Smooth muscle cell (in vitro differentiated cells): Measurements from ENCODE around the gene SLIT3. TPM values are rescaled to one million over a fixed set of nuclear protein-coding genes. Genes with fewer than 3 reads are reported as not detected.
A peak's percentile ranks its signal among the peaks of the same experiment; 100 is the strongest.

Experiments used
- DNase-seq: peaks from one replicate; lab custom pipeline; 2025; ENCODE audit not compliant: unreplicated experiment; lab: John Stamatoyannopoulos, UW
- H2AFZ ChIP-seq: fragments of 200-600 bp; sonication (generic); 2 replicates; pipeline ENCODE4 v1.6.0; 2016; ENCODE audit warnings: antibody characterized with exemption, low read depth, mild to moderate bottlenecking
- H3F3A ChIP-seq: fragments of 200-600 bp; sonication (generic); 2 replicates; pipeline ENCODE4 v1.6.0; 2017; ENCODE audit warnings: antibody characterized with exemption, low read depth
- H3K27ac ChIP-seq: fragments of 200-600 bp; sonication (generic); 2 replicates; pipeline ENCODE4 v1.5.1; 2016; ENCODE audit warnings: low read depth, mild to moderate bottlenecking
- H3K27me3 ChIP-seq: fragments of 200-600 bp; sonication (generic); 2 replicates; pipeline ENCODE4 v1.6.1; 2016; ENCODE audit warnings: low read depth, mild to moderate bottlenecking
- H3K36me3 ChIP-seq: fragments of 200-600 bp; sonication (generic); 2 replicates; pipeline ENCODE4 v1.5.1; 2016; ENCODE audit warnings: low read depth
- H3K4me1 ChIP-seq: fragments of 200-600 bp; sonication (generic); 2 replicates; pipeline ENCODE4 v1.5.1; 2016; ENCODE audit warnings: low read depth
- H3K4me2 ChIP-seq: fragments of 200-600 bp; sonication (generic); 2 replicates; pipeline ENCODE4 v1.6.0; 2016; ENCODE audit warnings: mild to moderate bottlenecking
- H3K4me3 ChIP-seq: fragments of 200-600 bp; sonication (generic); 2 replicates; pipeline ENCODE4 v1.5.1; 2016; ENCODE audit warnings: mild to moderate bottlenecking
- H3K79me2 ChIP-seq: fragments of 200-600 bp; sonication (generic); 2 replicates; pipeline ENCODE4 v1.6.0; 2016; ENCODE audit warnings: low read depth, mild to moderate bottlenecking
- H3K9ac ChIP-seq: fragments of 200-600 bp; sonication (generic); 2 replicates; pipeline ENCODE4 v1.6.0; 2016; ENCODE audit warnings: low read depth
- H3K9me3 ChIP-seq: fragments of 200-600 bp; sonication (generic); replicated peaks from 2 replicates; pipeline ENCODE4 v1.5.1; 2016; ENCODE audit warnings: low read depth
- H4K20me1 ChIP-seq: fragments of 200-600 bp; sonication (generic); 2 replicates; pipeline ENCODE4 v1.6.0; 2016; ENCODE audit warnings: low read depth
- WGBS: methylation state at CpG from one replicate; pipeline ENCODE4 v1.1.7; 2016; ENCODE audit warnings: low lambda C conversion rate; 5-methylcytosine and 5-hydroxymethylcytosine counted together
- polyA plus RNA-seq: library from polyadenylated mRNA; unstranded; fragments of >200 nt; fragmentation: Nextera tagmentation; extraction: Ambion mirVana; gene quantifications from 2 replicates; pipeline ENCODE4 v1.2.1, GENCODE V29; 2016
- total RNA-seq: library from RNA; depleted of rRNA; stranded (reverse); fragments of >200 nt; gene quantifications from 2 replicates; pipeline ENCODE4 v1.2.3, GENCODE V29; 2014
- TF ChIP-seq, protein P1 (sequence below): fragments of 200-600 bp; sonication (generic); IDR thresholded peaks from 2 replicates; pipeline ENCODE4 v1.5.1; 2017; ENCODE audit warnings: borderline replicate concordance, mild to moderate bottlenecking, antibody characterized with exemption; ENCODE audit not compliant: insufficient read depth, poor library complexity, severe bottlenecking

Gene SLIT3
- total and polyA plus RNA-seq, 2 experiments from 2014 or later = 25.4 to 29.5 TPM

DNA sequence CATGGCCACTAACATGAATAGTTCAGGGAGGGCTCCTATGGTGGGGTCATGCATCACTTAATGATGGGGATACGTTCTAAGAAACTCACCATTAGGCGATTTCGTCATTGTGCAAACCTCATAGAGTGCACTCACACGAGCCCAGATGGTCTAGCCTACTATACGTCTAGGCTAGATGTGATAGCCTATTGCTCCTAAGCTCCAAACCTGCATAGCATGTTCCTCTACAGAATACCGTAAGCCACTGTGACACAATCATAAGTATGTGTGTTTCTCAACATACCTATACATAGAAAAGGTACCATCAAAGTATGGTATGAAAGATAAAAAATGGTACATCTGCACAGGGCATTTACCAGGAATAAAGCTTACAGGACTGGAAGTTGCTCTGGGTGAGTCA lies 6.3 kb downstream of the SLIT3 start:
- H3K4me1 ChIP-seq = no peaks in the 10 kb centered on the region
- TF ChIP-seq, protein P1, sequence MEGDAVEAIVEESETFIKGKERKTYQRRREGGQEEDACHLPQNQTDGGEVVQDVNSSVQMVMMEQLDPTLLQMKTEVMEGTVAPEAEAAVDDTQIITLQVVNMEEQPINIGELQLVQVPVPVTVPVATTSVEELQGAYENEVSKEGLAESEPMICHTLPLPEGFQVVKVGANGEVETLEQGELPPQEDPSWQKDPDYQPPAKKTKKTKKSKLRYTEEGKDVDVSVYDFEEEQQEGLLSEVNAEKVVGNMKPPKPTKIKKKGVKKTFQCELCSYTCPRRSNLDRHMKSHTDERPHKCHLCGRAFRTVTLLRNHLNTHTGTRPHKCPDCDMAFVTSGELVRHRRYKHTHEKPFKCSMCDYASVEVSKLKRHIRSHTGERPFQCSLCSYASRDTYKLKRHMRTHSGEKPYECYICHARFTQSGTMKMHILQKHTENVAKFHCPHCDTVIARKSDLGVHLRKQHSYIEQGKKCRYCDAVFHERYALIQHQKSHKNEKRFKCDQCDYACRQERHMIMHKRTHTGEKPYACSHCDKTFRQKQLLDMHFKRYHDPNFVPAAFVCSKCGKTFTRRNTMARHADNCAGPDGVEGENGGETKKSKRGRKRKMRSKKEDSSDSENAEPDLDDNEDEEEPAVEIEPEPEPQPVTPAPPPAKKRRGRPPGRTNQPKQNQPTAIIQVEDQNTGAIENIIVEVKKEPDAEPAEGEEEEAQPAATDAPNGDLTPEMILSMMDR = no peak
- H3K4me2 ChIP-seq = no peak overlapping the region
- peaks cover 11% of the 10 kb centered on the region for H3K79me2 ChIP-seq
- no peak overlapping the region for H3K4me3 ChIP-seq
- H3K9me3 ChIP-seq = no peaks in the 10 kb centered on the region
- no peaks in the 10 kb centered on the region for H3K36me3 ChIP-seq
- peaks cover 54% of the 10 kb centered on the region for H4K20me1 ChIP-seq
- no peaks in the 10 kb centered on the region for H3K27me3 ChIP-seq
- peaks cover 6% of the 10 kb centered on the region for H3F3A ChIP-seq
- 91% methylated on average over 6 of the region's 6 CpGs for WGBS
- no peak overlapping the region for H3K27ac ChIP-seq
- no peak overlapping the region for H2AFZ ChIP-seq
- H3K9ac ChIP-seq = no peak overlapping the region
- DNase-seq = no peak

DNA sequence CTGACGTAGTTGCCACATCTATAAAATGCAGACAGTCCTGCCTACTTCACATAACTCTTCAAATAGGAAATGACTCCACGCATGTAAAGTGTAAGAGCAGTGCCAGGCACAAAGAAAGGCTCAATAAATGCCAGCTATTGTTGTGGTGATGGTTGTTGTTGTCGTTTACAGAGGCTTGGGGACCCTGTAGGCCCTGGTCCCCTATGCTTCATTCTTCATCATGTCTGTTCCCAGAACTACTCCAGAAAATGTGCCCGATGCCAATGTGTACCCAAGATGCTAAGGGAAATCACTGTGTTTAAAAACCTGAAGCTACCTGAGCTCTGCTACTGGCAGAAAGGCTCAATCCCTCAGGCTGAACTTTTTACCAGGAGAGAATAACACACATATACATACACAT lies 9.1 kb downstream of the SLIT3 start:
- Histone ChIP-seq H3K4me1 (no peaks in the 10 kb centered on the region), H3K9me3 (no peaks in the 10 kb centered on the region), H3K4me2 (no peak overlapping the region), H3K4me3 (no peak overlapping the region), H3F3A (no peaks in the 10 kb centered on the region), H2AFZ (no peak overlapping the region), H3K36me3 (no peaks in the 10 kb centered on the region), H3K9ac (no peak overlapping the region), H3K79me2 (peaks cover 21% of the 10 kb centered on the region), H3K27ac (no peak overlapping the region), H3K27me3 (no peaks in the 10 kb centered on the region), H4K20me1 (peaks cover 59% of the 10 kb centered on the region)
- TF ChIP-seq, protein P1 = no peak
- no peak for DNase-seq
- 90% methylated on average over 4 of the region's 4 CpGs for whole genome bisulfite sequencing

DNA sequence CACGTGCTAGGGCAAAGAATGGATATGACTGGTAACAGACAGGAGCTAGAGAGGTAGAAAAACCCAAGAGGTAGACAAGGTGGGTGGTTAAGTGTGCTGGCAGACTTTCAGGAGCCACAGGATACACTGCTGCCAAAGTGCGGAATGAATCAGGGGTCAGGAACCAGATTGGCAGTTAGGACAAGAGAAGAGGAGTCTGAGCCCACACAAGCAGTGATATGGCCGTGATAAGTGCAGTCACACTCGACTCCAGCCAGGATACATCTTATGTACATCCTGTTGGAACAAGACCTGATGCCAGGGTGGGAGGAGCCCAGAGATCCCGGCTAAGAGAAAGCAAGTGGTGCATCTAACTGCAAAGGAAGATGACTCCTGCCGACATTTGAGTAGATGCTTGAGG lies 10.0 kb downstream of the SLIT3 start:
- Histone ChIP-seq H3K36me3 (no peaks in the 10 kb centered on the region), H3K27me3 (no peaks in the 10 kb centered on the region), H3K9me3 (no peaks in the 10 kb centered on the region), H3K4me2 (no peak overlapping the region), H3K4me1 (no peaks in the 10 kb centered on the region), H3K79me2 (peaks cover 17% of the 10 kb centered on the region), H2AFZ (no peak overlapping the region), H3K27ac (no peak overlapping the region), H3K4me3 (no peak overlapping the region), H4K20me1 (peaks cover 50% of the 10 kb centered on the region), H3F3A (no peaks in the 10 kb centered on the region), H3K9ac (no peak overlapping the region)
- WGBS = 88% methylated on average over 6 of the region's 6 CpGs
- DNase-seq = no peak
- TF ChIP-seq, protein P1 = no peak

DNA sequence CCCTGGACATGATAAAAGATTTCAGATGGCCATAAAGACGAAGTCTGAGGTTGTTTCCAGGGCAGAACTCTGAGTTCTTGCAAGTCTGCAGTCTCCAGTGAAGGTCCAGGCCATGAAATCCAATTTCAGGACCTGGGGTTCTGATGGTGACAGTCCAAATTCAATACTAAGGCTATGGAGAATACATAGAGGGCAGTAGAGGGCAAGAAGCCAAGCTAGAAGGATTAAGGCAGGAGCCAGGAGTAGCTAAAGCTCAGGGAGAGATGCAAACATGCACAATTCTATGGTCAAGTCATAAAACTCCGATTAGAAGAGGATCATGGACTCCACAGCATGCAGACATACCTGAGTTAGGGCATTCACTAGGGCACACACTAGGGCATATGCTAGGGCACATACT lies 11.4 kb downstream of the SLIT3 start:
- H3K4me2 ChIP-seq = no peak overlapping the region
- H3K4me1 ChIP-seq = no peaks in the 10 kb centered on the region
- no peaks in the 10 kb centered on the region for H3K27me3 ChIP-seq
- no peak overlapping the region for H2AFZ ChIP-seq
- H3K79me2 ChIP-seq = peaks cover 15% of the 10 kb centered on the region
- DNase-seq = no peak
- H3K9me3 ChIP-seq = no peaks in the 10 kb centered on the region
- no peak overlapping the region for H3K4me3 ChIP-seq
- no peak overlapping the region for H3K9ac ChIP-seq
- no peaks in the 10 kb centered on the region for H3F3A ChIP-seq
- WGBS = 81% methylated on average over 2 of the region's 2 CpGs
- peaks cover 48% of the 10 kb centered on the region for H4K20me1 ChIP-seq
- no peak overlapping the region for H3K27ac ChIP-seq
- H3K36me3 ChIP-seq = no peaks in the 10 kb centered on the region
- TF ChIP-seq, protein P1 = peak; percentile 7
